Measurements from ENCODE around the gene NADSYN1. TPM values are rescaled to one million over a fixed set of nuclear protein-coding genes. Genes with fewer than 3 reads are reported as not detected.

The NADSYN1 gene
- total RNA-seq, 1 experiment from 2014 or later = 58.2 TPM

- Histone ChIP-seq H3K9me2 (ENCODE audit: insufficient read depth) (no peaks in the 10 kb centered on the region), H3K9me3 (ENCODE audit: control insufficient read depth in 1 of 2, insufficient read depth in 1 of 2, low read depth in 1 of 2, low read length in 2 of 2) (no peaks in the 10 kb centered on the region), H3K4me2 (ENCODE audit: low read length) (no peak overlapping the region), H2AFZ (ENCODE audit: low read depth, low read length, poor library complexity, severe bottlenecking) (no peak overlapping the region), H3K4me3 (replicated peaks in 1 of 2; ENCODE audit: low read depth in 1 of 2, low read length in 2 of 2) (no peak overlapping the region), H4K20me1 (ENCODE audit: insufficient read depth) (no peaks in the 10 kb centered on the region), H3K79me2 (ENCODE audit: insufficient read depth, low read length) (no peaks in the 10 kb centered on the region; the same call in 1 of the 2 replicates), H3K9ac (ENCODE audit: low read length) (no peak overlapping the region), H3K4me1 (ENCODE audit: control insufficient read depth in 1 of 2, insufficient read depth in 2 of 2, low read length in 2 of 2) (no peaks in the 10 kb centered on the region), H3K27ac (ENCODE audit: low read depth, low read length) (no peak overlapping the region), H3K27me3 (ENCODE audit: insufficient read depth, low read length) (no peaks in the 10 kb centered on the region), H3K36me3 (ENCODE audit: control insufficient read depth in 1 of 2, insufficient read depth in 2 of 2, low read length in 2 of 2) (peaks cover 32 to 43% of the 10 kb centered on the region in 2 experiments)
- POLR2A ChIA-PET = no interaction called here
- no TSS peak for BruUV-seq (replicated peaks)
- DNase-seq (ENCODE audit: low read depth, low spot score) (no peak), ATAC-seq (no peak)
- RAD21 ChIA-PET (ENCODE audit: low non-redundant PET in 1 of 2, low total read pairs in 2 of 2, uncharacterized antibody in 2 of 2, unreplicated experiment in 2 of 2) = no interaction called here
- intact Hi-C loops (cut with micrococcal nuclease) = no loop called here
- CTCF ChIA-PET = no interaction called here
- TF ChIP-seq MAX (IDR thresholded peaks at IDR 0.05) (no peak), SRF (IDR thresholded peaks at IDR 0.05; ENCODE audit: low read depth) (no peak), CBX3 (IDR thresholded peaks at IDR 0.05; ENCODE audit: low read depth) (no peak), RAD21 (IDR thresholded peaks at IDR 0.05; ENCODE audit: low read depth) (no peak), POLR2AphosphoS5 (IDR thresholded peaks at IDR 0.05; ENCODE audit: low read depth, low read length) (no peak), CTCF (IDR thresholded peaks at IDR 0.05 in 2 of 3, conservative IDR thresholded peaks at IDR 0.05 in 1 of 3; ENCODE audit: borderline replicate concordance in 1 of 3, insufficient read depth in 1 of 3, low read depth in 2 of 3, low read length in 2 of 3) (no peak), JUND (IDR thresholded peaks at IDR 0.05) (no peak), EZH2 (IDR thresholded peaks at IDR 0.05) (no peak), CEBPB (IDR thresholded peaks at IDR 0.05; ENCODE audit: low read depth) (no peak), YY1 (IDR thresholded peaks at IDR 0.05; ENCODE audit: extremely low read depth, insufficient replicate concordance, low read depth, low read length) (no peak), ZNF274 (IDR thresholded peaks at IDR 0.05; ENCODE audit: low read depth, low read length) (no peak), SP1 (IDR thresholded peaks at IDR 0.05; ENCODE audit: low read depth) (no peak), ELF1 (IDR thresholded peaks at IDR 0.05; ENCODE audit: borderline replicate concordance, low read depth) (no peak), POLR2A (IDR thresholded peaks at IDR 0.05; ENCODE audit: borderline replicate concordance, extremely low read depth, insufficient read depth, insufficient read length) (no peak), EZH2phosphoT487 (IDR thresholded peaks at IDR 0.05; ENCODE audit: borderline replicate concordance) (no peak)
- TF ChIP-seq, protein P1, sequence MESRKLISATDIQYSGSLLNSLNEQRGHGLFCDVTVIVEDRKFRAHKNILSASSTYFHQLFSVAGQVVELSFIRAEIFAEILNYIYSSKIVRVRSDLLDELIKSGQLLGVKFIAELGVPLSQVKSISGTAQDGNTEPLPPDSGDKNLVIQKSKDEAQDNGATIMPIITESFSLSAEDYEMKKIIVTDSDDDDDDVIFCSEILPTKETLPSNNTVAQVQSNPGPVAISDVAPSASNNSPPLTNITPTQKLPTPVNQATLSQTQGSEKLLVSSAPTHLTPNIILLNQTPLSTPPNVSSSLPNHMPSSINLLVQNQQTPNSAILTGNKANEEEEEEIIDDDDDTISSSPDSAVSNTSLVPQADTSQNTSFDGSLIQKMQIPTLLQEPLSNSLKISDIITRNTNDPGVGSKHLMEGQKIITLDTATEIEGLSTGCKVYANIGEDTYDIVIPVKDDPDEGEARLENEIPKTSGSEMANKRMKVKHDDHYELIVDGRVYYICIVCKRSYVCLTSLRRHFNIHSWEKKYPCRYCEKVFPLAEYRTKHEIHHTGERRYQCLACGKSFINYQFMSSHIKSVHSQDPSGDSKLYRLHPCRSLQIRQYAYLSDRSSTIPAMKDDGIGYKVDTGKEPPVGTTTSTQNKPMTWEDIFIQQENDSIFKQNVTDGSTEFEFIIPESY (IDR thresholded peaks at IDR 0.05; ENCODE audit: extremely low read depth, insufficient replicate concordance, low read length) = no peak
- TF ChIP-seq, protein P2, sequence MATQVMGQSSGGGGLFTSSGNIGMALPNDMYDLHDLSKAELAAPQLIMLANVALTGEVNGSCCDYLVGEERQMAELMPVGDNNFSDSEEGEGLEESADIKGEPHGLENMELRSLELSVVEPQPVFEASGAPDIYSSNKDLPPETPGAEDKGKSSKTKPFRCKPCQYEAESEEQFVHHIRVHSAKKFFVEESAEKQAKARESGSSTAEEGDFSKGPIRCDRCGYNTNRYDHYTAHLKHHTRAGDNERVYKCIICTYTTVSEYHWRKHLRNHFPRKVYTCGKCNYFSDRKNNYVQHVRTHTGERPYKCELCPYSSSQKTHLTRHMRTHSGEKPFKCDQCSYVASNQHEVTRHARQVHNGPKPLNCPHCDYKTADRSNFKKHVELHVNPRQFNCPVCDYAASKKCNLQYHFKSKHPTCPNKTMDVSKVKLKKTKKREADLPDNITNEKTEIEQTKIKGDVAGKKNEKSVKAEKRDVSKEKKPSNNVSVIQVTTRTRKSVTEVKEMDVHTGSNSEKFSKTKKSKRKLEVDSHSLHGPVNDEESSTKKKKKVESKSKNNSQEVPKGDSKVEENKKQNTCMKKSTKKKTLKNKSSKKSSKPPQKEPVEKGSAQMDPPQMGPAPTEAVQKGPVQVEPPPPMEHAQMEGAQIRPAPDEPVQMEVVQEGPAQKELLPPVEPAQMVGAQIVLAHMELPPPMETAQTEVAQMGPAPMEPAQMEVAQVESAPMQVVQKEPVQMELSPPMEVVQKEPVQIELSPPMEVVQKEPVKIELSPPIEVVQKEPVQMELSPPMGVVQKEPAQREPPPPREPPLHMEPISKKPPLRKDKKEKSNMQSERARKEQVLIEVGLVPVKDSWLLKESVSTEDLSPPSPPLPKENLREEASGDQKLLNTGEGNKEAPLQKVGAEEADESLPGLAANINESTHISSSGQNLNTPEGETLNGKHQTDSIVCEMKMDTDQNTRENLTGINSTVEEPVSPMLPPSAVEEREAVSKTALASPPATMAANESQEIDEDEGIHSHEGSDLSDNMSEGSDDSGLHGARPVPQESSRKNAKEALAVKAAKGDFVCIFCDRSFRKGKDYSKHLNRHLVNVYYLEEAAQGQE (IDR thresholded peaks at IDR 0.05; ENCODE audit: low read depth) = no peak
Observed at GRCh38 chr11:71441251-71441650, 11.8 kb upstream of the NADSYN1 start.

Data from HCT116 (cell line).